Urinary bladder (tissue), 4 donors: ENCODE measurements around the gene LY9. TPM values are rescaled to one million over a fixed set of nuclear protein-coding genes. Genes with fewer than 3 reads are reported as not detected.

ENCODE experiments used
- DNase-seq: peaks from one replicate; pipeline ENCODE4 v3.0.0-alpha.2; 2015; ENCODE audit errors: extremely low spot score
- H3K27ac ChIP-seq: one replicate; pipeline ENCODE4 v1.5.1; 2013; ENCODE audit warnings: low read depth, mild to moderate bottlenecking, moderate library complexity
- H3K36me3 ChIP-seq: one replicate; pipeline ENCODE4 v1.6.1; 2013; ENCODE audit warnings: mild to moderate bottlenecking, moderate library complexity; ENCODE audit not compliant: insufficient read depth
- H3K4me1 ChIP-seq: one replicate; pipeline ENCODE4 v1.6.1; 2013; ENCODE audit warnings: mild to moderate bottlenecking, moderate library complexity; ENCODE audit not compliant: insufficient read depth
- H3K4me3 ChIP-seq: one replicate; pipeline ENCODE4 v1.5.1; 2013; ENCODE audit warnings: low read depth, low read length
- WGBS: extraction: QIAGEN DNeasy Blood & Tissue Kit; methylation state at CpG from one replicate; pipeline ENCODE4 v1.1.7; 2013; 5-methylcytosine and 5-hydroxymethylcytosine counted together
- polyA plus RNA-seq: library from polyadenylated mRNA; stranded (reverse); fragments of 200-250 nt; gene quantifications from one replicate; pipeline ENCODE4 v1.2.3, GENCODE V29; 2013
- total RNA-seq: library from RNA; depleted of rRNA; stranded (reverse); fragments of >200 nt; gene quantifications from one replicate; pipeline ENCODE4 v1.2.3, GENCODE V29; 2014
- donor health status: healthy with polysubstance abuse.
- donor health status: healthy.

The LY9 gene
- total and polyA plus RNA-seq, 2 donors: 0.11 to 0.49 TPM

GRCh38 chr1:160844447-160845232 lies 48.7 kb downstream of the LY9 start:
- Histone ChIP-seq H3K4me3 (no peak overlapping the region), H3K27ac (no peak overlapping the region), H3K4me1 (no peaks in the 10 kb centered on the region), H3K36me3 (no peaks in the 10 kb centered on the region)
- WGBS: 85% methylated on average over 12 of the region's 12 CpGs
- no peak for DNase-seq

GRCh38 chr1:160846281-160846680 lies 50.3 kb downstream of the LY9 start:
- DNase-seq: no peak
- no peak overlapping the region for H3K4me3 ChIP-seq
- no peaks in the 10 kb centered on the region for H3K36me3 ChIP-seq
- WGBS: 86% methylated on average over 12 of the region's 12 CpGs
- H3K4me1 ChIP-seq: no peaks in the 10 kb centered on the region
- no peak overlapping the region for H3K27ac ChIP-seq

- whole genome bisulfite sequencing: 80% methylated on average over 5 of the region's 5 CpGs
- Histone ChIP-seq H3K27ac (no peak overlapping the region), H3K4me3 (no peak overlapping the region), H3K36me3 (no peaks in the 10 kb centered on the region), H3K4me1 (no peaks in the 10 kb centered on the region)
- no peak for DNase-seq
Observed at GRCh38 chr1:160850541-160850940, 54.6 kb downstream of the LY9 start.

GRCh38 chr1:160850993-160851392 lies 55.0 kb downstream of the LY9 start:
- 86% methylated on average over 8 of the region's 8 CpGs for WGBS
- no peak for DNase-seq
- H3K4me3 ChIP-seq: no peak overlapping the region
- no peak overlapping the region for H3K27ac ChIP-seq
- no peaks in the 10 kb centered on the region for H3K36me3 ChIP-seq
- no peaks in the 10 kb centered on the region for H3K4me1 ChIP-seq

GRCh38 chr1:160853014-160853413 lies 57.0 kb downstream of the LY9 start:
- no peak overlapping the region for H3K27ac ChIP-seq
- 91% methylated on average over 3 of the region's 3 CpGs for WGBS
- no peak overlapping the region for H3K4me3 ChIP-seq
- H3K4me1 ChIP-seq: no peaks in the 10 kb centered on the region
- DNase-seq: no peak
- no peaks in the 10 kb centered on the region for H3K36me3 ChIP-seq

- WGBS: 86% methylated on average over 2 of the region's 2 CpGs
- DNase-seq: no peak
- no peak overlapping the region for H3K4me3 ChIP-seq
Observed at GRCh38 chr1:160853754-160854153, 57.8 kb downstream of the LY9 start.

GRCh38 chr1:160855181-160855981 lies 59.4 kb downstream of the LY9 start:
- DNase-seq: no peak
- Histone ChIP-seq H3K4me1 (no peaks in the 10 kb centered on the region), H3K27ac (no peak overlapping the region), H3K36me3 (no peaks in the 10 kb centered on the region), H3K4me3 (no peak overlapping the region)
- WGBS: 62% methylated on average over 9 of the region's 9 CpGs

More at GRCh38 chr1:160853754-160854153, 57.8 kb downstream of the LY9 start:
- Histone ChIP-seq H3K4me1 (no peaks in the 10 kb centered on the region), H3K27ac (no peak overlapping the region), H3K36me3 (no peaks in the 10 kb centered on the region)

GRCh38 chr1:160858097-160858496 lies 62.1 kb downstream of the LY9 start:
- no peak for DNase-seq
- no peaks in the 10 kb centered on the region for H3K4me1 ChIP-seq
- WGBS: 35% methylated on average over 4 of the region's 4 CpGs
- H3K27ac ChIP-seq: no peak overlapping the region
- H3K36me3 ChIP-seq: no peaks in the 10 kb centered on the region
- H3K4me3 ChIP-seq: no peak overlapping the region

- Histone ChIP-seq H3K27ac (no peak overlapping the region), H3K36me3 (no peaks in the 10 kb centered on the region), H3K4me3 (no peak overlapping the region), H3K4me1 (no peaks in the 10 kb centered on the region)
- 78% methylated on average over 3 of the region's 3 CpGs for WGBS
- no peak for DNase-seq
Observed at GRCh38 chr1:160858507-160858906, 62.5 kb downstream of the LY9 start.

GRCh38 chr1:160859166-160859565 lies 63.2 kb downstream of the LY9 start:
- WGBS: 79% methylated on average over 5 of the region's 5 CpGs
- no peaks in the 10 kb centered on the region for H3K36me3 ChIP-seq
- no peak overlapping the region for H3K4me3 ChIP-seq
- no peaks in the 10 kb centered on the region for H3K4me1 ChIP-seq
- no peak overlapping the region for H3K27ac ChIP-seq
- no peak for DNase-seq

GRCh38 chr1:160860840-160861505 lies 65.0 kb downstream of the LY9 start:
- Histone ChIP-seq H3K36me3 (no peaks in the 10 kb centered on the region), H3K27ac (no peak overlapping the region), H3K4me3 (no peak overlapping the region), H3K4me1 (no peaks in the 10 kb centered on the region)
- no peak for DNase-seq
- 63% methylated on average over 5 of the region's 5 CpGs for WGBS

- no peaks in the 10 kb centered on the region for H3K4me1 ChIP-seq
- H3K36me3 ChIP-seq: no peaks in the 10 kb centered on the region
- H3K27ac ChIP-seq: no peak within 1 kb of the TSS
- 45% methylated on average over 12 of the region's 12 CpGs for WGBS
- no peak for DNase-seq
- no peak within 1 kb of the TSS for H3K4me3 ChIP-seq
Observed at GRCh38 chr1:160862203-160863060, 66.5 kb downstream of the LY9 start, which contains the start of gene CD244. Gene CD244 (minus strand): TSS chr1:160862887. CDS start chr1:160862677, 210 bp downstream.
